A549 (cell line): Measurements from ENCODE around the gene HDDC2. TPM values are rescaled to one million over a fixed set of nuclear protein-coding genes. Genes with fewer than 3 reads are reported as not detected.

Experiments used
- ATAC-seq, 2 experiments: fragments of 200-7000 bp in 1 of 2; fragments of >200 bp in 1 of 2; cut with Nextera tagmentation in 1 of 2; cut with Tn5 transposase in 1 of 2; 3 replicates each; pipeline versions ENCODE4 v1.8.0 to v1.9.1; 2018 to 2020; ENCODE audit warnings: mild to moderate bottlenecking in 1 of 2, moderate library complexity in 1 of 2
- CTCF ChIA-PET: fragments of 300-600 bp; sonication (Branson Sonifier 250); formaldehyde crosslinking; extraction: SDS; loops from one replicate; lab custom pipeline; 2021; ENCODE audit warnings: antibody characterized with exemption, inconsistent platforms; lab: Yijun Ruan, JAX
- POLR2A ChIA-PET: fragments of 350-600 bp; formaldehyde crosslinking; extraction: SDS; loops from one replicate; lab custom pipeline; 2021; ENCODE audit warnings: antibody characterized with exemption, inconsistent platforms; lab: Yijun Ruan, JAX
- DNase-seq, 2 experiments: peaks; one replicate each; pipeline versions ENCODE4 v3.0.0 to v3.0.0-alpha.2; 2011 to 2016; ENCODE audit warnings: low read depth in 1 of 2, low spot score in 1 of 2
- FAIRE-seq: peaks from 2 replicates; lab custom pipeline; 2011; peaks lifted over from hg19 to GRCh38; lab: Jason Lieb, UNC
- H3K27ac ChIP-seq, 2 experiments: fragments of >200 bp; sonication (Bioruptor Twin); formaldehyde crosslinking; 3 replicates each; pipeline ENCODE4 v1.5.1; 2016 to 2017
- H3K4me1 ChIP-seq: fragments of >200 bp; sonication (Bioruptor Twin); formaldehyde crosslinking; 3 replicates; pipeline ENCODE4 v1.6.1; 2016
- H3K4me2 ChIP-seq: fragments of >200 bp; sonication (Bioruptor Twin); formaldehyde crosslinking; 3 replicates; pipeline ENCODE4 v1.6.1; 2016
- H3K4me3 ChIP-seq: fragments of >200 bp; sonication (Bioruptor Twin); formaldehyde crosslinking; 3 replicates; pipeline ENCODE4 v1.5.1; 2016
- H3K9me3 ChIP-seq: fragments of >200 bp; sonication (Bioruptor Twin); formaldehyde crosslinking; 3 replicates; pipeline ENCODE4 v1.6.1; 2016
- BHLHE40 ChIP-seq: IDR thresholded peaks from 2 replicates; pipeline ENCODE4 v1.6.1; 2012; ENCODE audit warnings: low read depth, low read length, inconsistent platforms
- CBX2 ChIP-seq: fragments of 200-600 bp; sonication (generic); IDR thresholded peaks from 2 replicates; pipeline ENCODE4 v1.6.1; 2016; ENCODE audit warnings: low read depth, mild to moderate bottlenecking, borderline replicate concordance
- CBX8 ChIP-seq: fragments of 200-600 bp; sonication (generic); IDR thresholded peaks from 2 replicates; pipeline ENCODE4 v1.6.1; 2016
- EHF ChIP-seq: fragments of 250-450 bp; sonication (Bioruptor Pico); IDR thresholded peaks from 2 replicates; pipeline ENCODE4 v1.5.0; 2020; ENCODE audit warnings: mild to moderate bottlenecking
- EP300 ChIP-seq, 2 experiments: fragments of >200 bp; sonication (Bioruptor Twin); formaldehyde crosslinking; IDR thresholded peaks; 2 replicates in 1 of 2; 3 replicates in 1 of 2; pipeline ENCODE4 v1.6.1; 2016 to 2017
- FOSB ChIP-seq: fragments of 250-450 bp; sonication (Bioruptor Pico); IDR thresholded peaks from 2 replicates; pipeline ENCODE4 v1.5.0; 2020; ENCODE audit warnings: mild to moderate bottlenecking, moderate library complexity
- HOXB13 ChIP-seq: fragments of 250-450 bp; sonication (Bioruptor Pico); IDR thresholded peaks from 2 replicates; pipeline ENCODE4 v1.5.0; 2020; ENCODE audit warnings: low read depth, mild to moderate bottlenecking, moderate library complexity
- HOXB5 ChIP-seq: fragments of 250-450 bp; sonication (Bioruptor Pico); IDR thresholded peaks from 2 replicates; pipeline ENCODE4 v1.5.0; 2020; ENCODE audit warnings: mild to moderate bottlenecking, moderate library complexity
- KDM1A ChIP-seq: fragments of 200-600 bp; sonication (generic); IDR thresholded peaks from 2 replicates; pipeline ENCODE4 v1.6.1; 2016; ENCODE audit warnings: low read depth, mild to moderate bottlenecking
- MAZ ChIP-seq: fragments of 150-350 bp; IDR thresholded peaks from 2 replicates; pipeline ENCODE4 v1.6.1; 2014; ENCODE audit warnings: antibody characterized with exemption, low read depth, low read length, borderline replicate concordance
- NFE2L2 ChIP-seq: fragments of 150-350 bp; conservative IDR thresholded peaks from 2 replicates; pipeline ENCODE4 v1.6.1; 2014; ENCODE audit warnings: low read length
- NPAS2 ChIP-seq: fragments of 250-450 bp; sonication (Bioruptor Pico); IDR thresholded peaks from 2 replicates; pipeline ENCODE4 v1.8.0; 2022; ENCODE audit warnings: mild to moderate bottlenecking, moderate library complexity, borderline replicate concordance
- RARB ChIP-seq: fragments of 250-450 bp; sonication (Bioruptor Pico); IDR thresholded peaks from 2 replicates; pipeline ENCODE4 v1.8.0; 2021; ENCODE audit warnings: mild to moderate bottlenecking, moderate library complexity
- RCOR1 ChIP-seq: fragments of 150-350 bp; IDR thresholded peaks from 2 replicates; pipeline ENCODE4 v1.6.1; 2014; ENCODE audit warnings: antibody characterized with exemption, low read length, low read depth
- RFX5 ChIP-seq: fragments of 450-650 bp; IDR thresholded peaks from 2 replicates; pipeline ENCODE4 v1.7.1; 2014; ENCODE audit warnings: antibody characterized with exemption, mild to moderate bottlenecking, moderate library complexity
- TP53 ChIP-seq: fragments of 250-450 bp; sonication (Bioruptor Pico); IDR thresholded peaks from 2 replicates; pipeline ENCODE4 v1.5.0; 2021; ENCODE audit warnings: mild to moderate bottlenecking, moderate library complexity
- ZC3H11A ChIP-seq: fragments of 450-650 bp; IDR thresholded peaks from 2 replicates; pipeline ENCODE4 v1.6.1; 2014; ENCODE audit warnings: antibody characterized with exemption, mild to moderate bottlenecking
- ZFP36 ChIP-seq: fragments of 450-650 bp; IDR thresholded peaks from 2 replicates; pipeline ENCODE4 v1.6.1; 2014; ENCODE audit warnings: borderline replicate concordance; ENCODE audit not compliant: partially characterized antibody
- ZSCAN20 ChIP-seq: fragments of 250-450 bp; sonication (Bioruptor Pico); IDR thresholded peaks from 2 replicates; pipeline ENCODE4 v1.8.0; 2022; ENCODE audit warnings: mild to moderate bottlenecking, moderate library complexity
- WGBS: methylation state at CpG from one replicate; pipeline ENCODE4 v1.1.6; 2017; ENCODE audit errors: missing lambda C conversion rate; 5-methylcytosine and 5-hydroxymethylcytosine counted together
- polyA plus RNA-seq, 4 experiments: library from polyadenylated mRNA; depleted of rRNA in 3 of 4; stranded (reverse); fragments of >200 nt; fragmentation: RNase III in 1 of 4; extraction: RNeasy Plus Mini Kit Qiagen cat#74134 plus additional on column Dnase treatment in 1 of 4; gene quantifications; 2 replicates in 3 of 4; 3 replicates in 1 of 4; pipeline ENCODE4 v1.2.3, GENCODE V29; 2011 to 2017
- TF ChIP-seq, protein P1 (sequence below): fragments of 450-650 bp; IDR thresholded peaks from 2 replicates; pipeline ENCODE4 v1.6.1; 2014; ENCODE audit warnings: antibody characterized with exemption
- TF ChIP-seq, protein P2 (sequence below): fragments of 200-600 bp; sonication (generic); IDR thresholded peaks from 2 replicates; pipeline ENCODE4 v1.6.1; 2016; ENCODE audit warnings: antibody characterized with exemption, mild to moderate bottlenecking, moderate library complexity
- TF ChIP-seq, protein P3 (sequence below): IDR thresholded peaks from 2 replicates; pipeline ENCODE4 v1.6.1; 2012
- TF ChIP-seq, protein P4 (sequence below): fragments of 150-350 bp; IDR thresholded peaks from 2 replicates; pipeline ENCODE4 v1.6.1; 2014; ENCODE audit warnings: low read depth, mild to moderate bottlenecking, low read length
- TF ChIP-seq, protein P5 (sequence below): fragments of >200 bp; sonication (Bioruptor Twin); formaldehyde crosslinking; IDR thresholded peaks from 3 replicates; pipeline ENCODE4 v1.6.1; 2016

The HDDC2 gene
- polyA plus RNA-seq, 2 of the 4 experiments (the other 2 are of a cell fraction): 107 to 216 TPM

DNA sequence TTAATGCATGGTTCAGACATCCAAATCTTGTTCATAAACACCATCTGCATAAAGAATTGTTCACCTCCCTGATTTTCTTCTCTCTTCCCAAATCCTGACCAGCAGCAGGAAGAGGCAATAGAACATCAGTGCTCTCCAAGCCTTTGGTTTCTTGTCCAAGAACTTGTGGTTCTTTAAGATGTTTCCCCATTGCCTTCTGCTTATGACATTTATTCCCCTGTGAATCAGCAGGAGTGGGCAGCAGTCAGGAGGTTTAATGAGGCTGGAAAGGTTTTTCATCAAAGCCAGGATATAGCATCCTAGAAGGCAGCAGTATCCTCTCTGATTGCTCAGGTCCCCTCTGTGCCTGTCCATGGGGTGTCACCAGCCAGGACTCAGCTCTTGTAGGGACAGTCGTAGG is 5.3 kb downstream of the HDDC2 start:
- no peak overlapping the region for H3K27ac ChIP-seq
- CTCF ChIA-PET: no interaction called here
- no peak for ATAC-seq

DNA sequence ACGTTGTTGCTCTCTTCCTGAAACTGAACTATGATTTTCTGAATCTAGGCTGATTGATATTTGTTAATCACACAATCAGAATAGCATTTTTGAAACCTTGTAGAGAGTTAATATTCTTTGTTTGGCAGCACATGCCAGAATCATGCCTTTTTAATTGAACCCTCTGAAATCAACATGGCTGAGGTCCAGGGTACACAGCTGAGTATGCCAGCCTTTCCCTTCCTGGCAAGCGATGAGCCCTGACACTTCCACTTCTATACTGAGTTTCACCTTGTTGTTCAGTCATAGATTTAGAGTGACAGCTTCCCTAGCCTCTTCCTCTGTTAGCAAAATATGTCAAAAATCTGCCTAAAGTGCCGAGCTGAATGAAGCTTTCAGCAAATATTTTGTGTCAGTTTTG is 6.8 kb downstream of the HDDC2 start:
- no peak for FAIRE-seq
- Histone ChIP-seq H3K4me1 (peaks cover 4% of the 10 kb centered on the region; the same call in 2 of the 3 replicates), H3K9me3 (no peaks in the 10 kb centered on the region), H3K4me2 (no peak overlapping the region), H3K27ac (no peak overlapping the region), H3K4me3 (no peak overlapping the region)
- TF ChIP-seq, protein P1, sequence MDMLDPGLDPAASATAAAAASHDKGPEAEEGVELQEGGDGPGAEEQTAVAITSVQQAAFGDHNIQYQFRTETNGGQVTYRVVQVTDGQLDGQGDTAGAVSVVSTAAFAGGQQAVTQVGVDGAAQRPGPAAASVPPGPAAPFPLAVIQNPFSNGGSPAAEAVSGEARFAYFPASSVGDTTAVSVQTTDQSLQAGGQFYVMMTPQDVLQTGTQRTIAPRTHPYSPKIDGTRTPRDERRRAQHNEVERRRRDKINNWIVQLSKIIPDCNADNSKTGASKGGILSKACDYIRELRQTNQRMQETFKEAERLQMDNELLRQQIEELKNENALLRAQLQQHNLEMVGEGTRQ: no peak
- TF ChIP-seq, protein P2, sequence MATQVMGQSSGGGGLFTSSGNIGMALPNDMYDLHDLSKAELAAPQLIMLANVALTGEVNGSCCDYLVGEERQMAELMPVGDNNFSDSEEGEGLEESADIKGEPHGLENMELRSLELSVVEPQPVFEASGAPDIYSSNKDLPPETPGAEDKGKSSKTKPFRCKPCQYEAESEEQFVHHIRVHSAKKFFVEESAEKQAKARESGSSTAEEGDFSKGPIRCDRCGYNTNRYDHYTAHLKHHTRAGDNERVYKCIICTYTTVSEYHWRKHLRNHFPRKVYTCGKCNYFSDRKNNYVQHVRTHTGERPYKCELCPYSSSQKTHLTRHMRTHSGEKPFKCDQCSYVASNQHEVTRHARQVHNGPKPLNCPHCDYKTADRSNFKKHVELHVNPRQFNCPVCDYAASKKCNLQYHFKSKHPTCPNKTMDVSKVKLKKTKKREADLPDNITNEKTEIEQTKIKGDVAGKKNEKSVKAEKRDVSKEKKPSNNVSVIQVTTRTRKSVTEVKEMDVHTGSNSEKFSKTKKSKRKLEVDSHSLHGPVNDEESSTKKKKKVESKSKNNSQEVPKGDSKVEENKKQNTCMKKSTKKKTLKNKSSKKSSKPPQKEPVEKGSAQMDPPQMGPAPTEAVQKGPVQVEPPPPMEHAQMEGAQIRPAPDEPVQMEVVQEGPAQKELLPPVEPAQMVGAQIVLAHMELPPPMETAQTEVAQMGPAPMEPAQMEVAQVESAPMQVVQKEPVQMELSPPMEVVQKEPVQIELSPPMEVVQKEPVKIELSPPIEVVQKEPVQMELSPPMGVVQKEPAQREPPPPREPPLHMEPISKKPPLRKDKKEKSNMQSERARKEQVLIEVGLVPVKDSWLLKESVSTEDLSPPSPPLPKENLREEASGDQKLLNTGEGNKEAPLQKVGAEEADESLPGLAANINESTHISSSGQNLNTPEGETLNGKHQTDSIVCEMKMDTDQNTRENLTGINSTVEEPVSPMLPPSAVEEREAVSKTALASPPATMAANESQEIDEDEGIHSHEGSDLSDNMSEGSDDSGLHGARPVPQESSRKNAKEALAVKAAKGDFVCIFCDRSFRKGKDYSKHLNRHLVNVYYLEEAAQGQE: no peak
- TF ChIP-seq, protein P3, sequence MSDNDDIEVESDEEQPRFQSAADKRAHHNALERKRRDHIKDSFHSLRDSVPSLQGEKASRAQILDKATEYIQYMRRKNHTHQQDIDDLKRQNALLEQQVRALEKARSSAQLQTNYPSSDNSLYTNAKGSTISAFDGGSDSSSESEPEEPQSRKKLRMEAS: no peak
- TF ChIP-seq HOXB13 (CRISPR knock-in tag) (no peak), HOXB5 (CRISPR knock-in tag) (no peak), NFE2L2 (no peak), ZC3H11A (no peak), EHF (CRISPR knock-in tag) (no peak), BHLHE40 (no peak), ZSCAN20 (CRISPR knock-in tag) (no peak), MAZ (no peak), ZFP36 (no peak)
- ATAC-seq: no peak
- ChIA-PET POLR2A (no interaction called here), CTCF (interaction anchor here (0.8 kb wide), 1 partner anchor 54 kb away, joined by 3 read pairs; no protein-coding TSS in a partner anchor)
- whole genome bisulfite sequencing: 88% methylated on average over 3 of the region's 3 CpGs
- DNase-seq: no peak

More for the DNA sequence above, 5.3 kb downstream of the HDDC2 start:
- POLR2A ChIA-PET: no interaction called here
- H3K4me1 ChIP-seq: peaks cover 10% of the 10 kb centered on the region; the same call in 2 of the 3 replicates
- no peak for DNase-seq
- H3K9me3 ChIP-seq: no peaks in the 10 kb centered on the region
- H3K4me3 ChIP-seq: no peak overlapping the region
- WGBS: 100% methylated on average over 1 of the region's 1 CpG
- no peak for FAIRE-seq
- TF ChIP-seq FOSB (CRISPR knock-in tag): no peak
- no peak for TF ChIP-seq TP53 (CRISPR knock-in tag)
- TF ChIP-seq RARB (CRISPR knock-in tag): no peak
- no peak for TF ChIP-seq ZFP36
- no peak for TF ChIP-seq ZC3H11A
- no peak for TF ChIP-seq RCOR1
- TF ChIP-seq EP300 (IDR thresholded peaks at IDR 0.05): no peak
- TF ChIP-seq, protein P4, sequence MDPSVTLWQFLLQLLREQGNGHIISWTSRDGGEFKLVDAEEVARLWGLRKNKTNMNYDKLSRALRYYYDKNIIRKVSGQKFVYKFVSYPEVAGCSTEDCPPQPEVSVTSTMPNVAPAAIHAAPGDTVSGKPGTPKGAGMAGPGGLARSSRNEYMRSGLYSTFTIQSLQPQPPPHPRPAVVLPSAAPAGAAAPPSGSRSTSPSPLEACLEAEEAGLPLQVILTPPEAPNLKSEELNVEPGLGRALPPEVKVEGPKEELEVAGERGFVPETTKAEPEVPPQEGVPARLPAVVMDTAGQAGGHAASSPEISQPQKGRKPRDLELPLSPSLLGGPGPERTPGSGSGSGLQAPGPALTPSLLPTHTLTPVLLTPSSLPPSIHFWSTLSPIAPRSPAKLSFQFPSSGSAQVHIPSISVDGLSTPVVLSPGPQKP: no peak
- TF ChIP-seq NFE2L2: no peak
- TF ChIP-seq CBX8: no peak
- TF ChIP-seq, protein P5, sequence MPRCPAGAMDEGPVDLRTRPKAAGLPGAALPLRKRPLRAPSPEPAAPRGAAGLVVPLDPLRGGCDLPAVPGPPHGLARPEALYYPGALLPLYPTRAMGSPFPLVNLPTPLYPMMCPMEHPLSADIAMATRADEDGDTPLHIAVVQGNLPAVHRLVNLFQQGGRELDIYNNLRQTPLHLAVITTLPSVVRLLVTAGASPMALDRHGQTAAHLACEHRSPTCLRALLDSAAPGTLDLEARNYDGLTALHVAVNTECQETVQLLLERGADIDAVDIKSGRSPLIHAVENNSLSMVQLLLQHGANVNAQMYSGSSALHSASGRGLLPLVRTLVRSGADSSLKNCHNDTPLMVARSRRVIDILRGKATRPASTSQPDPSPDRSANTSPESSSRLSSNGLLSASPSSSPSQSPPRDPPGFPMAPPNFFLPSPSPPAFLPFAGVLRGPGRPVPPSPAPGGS: no peak
- TF ChIP-seq RFX5: no peak
- TF ChIP-seq CBX2: no peak
- no peak for TF ChIP-seq BHLHE40
- TF ChIP-seq KDM1A: no peak
- no peak for TF ChIP-seq NPAS2 (CRISPR knock-in tag)
- no peak overlapping the region for H3K4me2 ChIP-seq
